Ishikawa (cell line): ENCODE data around the gene CD99.

Experiments used
- CEBPB ChIP-seq: IDR thresholded peaks from 2 replicates; pipeline ENCODE4 v1.6.1; 2012
- CREB1 ChIP-seq: IDR thresholded peaks from 2 replicates; pipeline ENCODE4 v1.6.1; 2012; ENCODE audit warnings: low read depth
- EGR1 ChIP-seq: IDR thresholded peaks from 2 replicates; pipeline ENCODE4 v1.6.1; 2012
- EP300 ChIP-seq: IDR thresholded peaks from 2 replicates; pipeline ENCODE4 v1.6.1; 2012; ENCODE audit warnings: borderline replicate concordance
- FOXM1 ChIP-seq: IDR thresholded peaks from 2 replicates; pipeline ENCODE4 v1.6.1; 2012; ENCODE audit warnings: low read depth, borderline replicate concordance
- NFIC ChIP-seq: IDR thresholded peaks from 2 replicates; pipeline ENCODE4 v1.6.1; 2012
- RAD21 ChIP-seq: IDR thresholded peaks from 2 replicates; pipeline ENCODE4 v1.6.1; 2012; ENCODE audit warnings: low read depth
- TAF1 ChIP-seq: IDR thresholded peaks from 2 replicates; pipeline ENCODE4 v1.6.1; 2012; ENCODE audit warnings: low read depth, mild to moderate bottlenecking
- TCF12 ChIP-seq: IDR thresholded peaks from 2 replicates; pipeline ENCODE4 v1.6.1; 2012; ENCODE audit warnings: low read depth
- TEAD4 ChIP-seq: IDR thresholded peaks from 2 replicates; pipeline ENCODE4 v1.6.1; 2012
- YY1 ChIP-seq: IDR thresholded peaks from 2 replicates; pipeline ENCODE4 v1.6.1; 2012; ENCODE audit warnings: low read depth
- ZBTB7A ChIP-seq: IDR thresholded peaks from 2 replicates; pipeline ENCODE4 v1.6.1; 2012; ENCODE audit warnings: low read depth
- TF ChIP-seq, protein P1 (sequence below): IDR thresholded peaks from 2 replicates; pipeline ENCODE4 v1.6.1; 2012
- TF ChIP-seq, protein P2 (sequence below): IDR thresholded peaks from 2 replicates; pipeline ENCODE4 v1.6.1; 2012
- TF ChIP-seq, protein P3 (sequence below): IDR thresholded peaks from 2 replicates; pipeline ENCODE4 v1.6.1; 2012; ENCODE audit warnings: low read depth, mild to moderate bottlenecking

CD99 gene

DNA sequence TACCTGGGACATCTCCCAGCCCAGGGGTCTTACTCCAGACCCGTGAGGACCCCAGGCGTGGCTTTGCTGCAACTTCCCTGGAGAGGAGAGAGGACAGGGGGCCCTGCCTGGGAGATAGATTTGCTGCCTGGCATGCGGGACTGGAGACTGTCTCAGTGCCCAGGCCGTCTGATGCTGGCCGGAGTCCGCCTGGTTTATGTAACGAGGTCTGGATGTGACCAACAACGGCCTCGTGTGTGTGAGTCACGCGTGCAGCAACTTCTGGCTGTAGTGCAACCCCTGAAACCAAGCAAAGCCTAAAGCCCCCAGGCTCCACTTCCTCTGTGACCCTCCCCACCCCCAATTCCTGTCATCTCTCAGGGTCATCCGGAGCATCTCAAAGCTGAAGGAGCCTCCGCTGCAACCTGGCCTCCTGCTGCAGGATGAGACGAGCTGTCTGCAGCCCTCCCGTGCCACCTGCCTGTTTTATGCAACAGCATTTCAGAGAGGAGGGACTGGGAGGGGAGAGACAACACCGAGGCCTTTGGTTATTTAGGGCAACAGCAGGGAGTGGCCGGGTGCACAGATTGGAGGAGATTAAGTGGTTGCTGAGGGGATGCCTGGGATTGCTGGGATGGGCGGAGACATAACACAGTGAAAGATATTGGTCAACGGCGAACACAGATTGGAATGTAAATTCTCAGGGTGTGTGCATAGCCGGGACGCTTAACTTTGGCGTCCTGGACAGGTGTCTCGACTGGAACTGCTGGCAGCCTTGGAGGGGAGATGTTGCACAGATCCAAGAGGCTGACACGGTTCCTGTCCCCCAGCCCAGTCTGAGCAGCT, 76.7 kb downstream of the CD99 start:
- TF ChIP-seq, protein P1, sequence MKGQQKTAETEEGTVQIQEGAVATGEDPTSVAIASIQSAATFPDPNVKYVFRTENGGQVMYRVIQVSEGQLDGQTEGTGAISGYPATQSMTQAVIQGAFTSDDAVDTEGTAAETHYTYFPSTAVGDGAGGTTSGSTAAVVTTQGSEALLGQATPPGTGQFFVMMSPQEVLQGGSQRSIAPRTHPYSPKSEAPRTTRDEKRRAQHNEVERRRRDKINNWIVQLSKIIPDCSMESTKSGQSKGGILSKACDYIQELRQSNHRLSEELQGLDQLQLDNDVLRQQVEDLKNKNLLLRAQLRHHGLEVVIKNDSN, result no peak
- TF ChIP-seq TEAD4 (peak; percentile 35; the same call in 1 of the 2 replicates), ZBTB7A (no peak)

DNA sequence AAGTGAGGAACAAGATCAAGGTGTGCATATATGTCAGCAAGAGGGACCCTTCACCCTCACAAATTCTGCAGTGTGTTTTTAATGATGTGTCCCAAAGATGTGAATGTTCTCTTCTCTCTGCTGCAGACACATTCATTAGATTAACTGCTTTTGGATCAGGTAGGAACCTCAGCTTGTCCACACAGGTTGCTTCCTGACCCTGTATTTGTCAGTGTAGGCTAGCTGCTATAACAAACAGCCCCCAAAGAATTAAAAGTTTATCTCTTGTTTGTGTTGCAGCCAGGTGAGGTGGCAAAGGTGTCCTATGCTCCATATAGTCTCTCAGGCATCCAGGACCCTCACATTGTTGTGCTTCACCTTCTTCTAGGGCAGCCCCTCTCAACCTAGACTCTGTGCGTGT, 78.5 kb downstream of the CD99 start:
- TF ChIP-seq CREB1 (no peak), TCF12 (no peak), RAD21 (no peak), ZBTB7A (no peak), YY1 (no peak), EGR1 (no peak), FOXM1 (no peak), CEBPB (no peak), TAF1 (no peak)
- TF ChIP-seq, protein P2, sequence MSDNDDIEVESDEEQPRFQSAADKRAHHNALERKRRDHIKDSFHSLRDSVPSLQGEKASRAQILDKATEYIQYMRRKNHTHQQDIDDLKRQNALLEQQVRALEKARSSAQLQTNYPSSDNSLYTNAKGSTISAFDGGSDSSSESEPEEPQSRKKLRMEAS, result no peak
- TF ChIP-seq, protein P1, result no peak
- TF ChIP-seq, protein P3, sequence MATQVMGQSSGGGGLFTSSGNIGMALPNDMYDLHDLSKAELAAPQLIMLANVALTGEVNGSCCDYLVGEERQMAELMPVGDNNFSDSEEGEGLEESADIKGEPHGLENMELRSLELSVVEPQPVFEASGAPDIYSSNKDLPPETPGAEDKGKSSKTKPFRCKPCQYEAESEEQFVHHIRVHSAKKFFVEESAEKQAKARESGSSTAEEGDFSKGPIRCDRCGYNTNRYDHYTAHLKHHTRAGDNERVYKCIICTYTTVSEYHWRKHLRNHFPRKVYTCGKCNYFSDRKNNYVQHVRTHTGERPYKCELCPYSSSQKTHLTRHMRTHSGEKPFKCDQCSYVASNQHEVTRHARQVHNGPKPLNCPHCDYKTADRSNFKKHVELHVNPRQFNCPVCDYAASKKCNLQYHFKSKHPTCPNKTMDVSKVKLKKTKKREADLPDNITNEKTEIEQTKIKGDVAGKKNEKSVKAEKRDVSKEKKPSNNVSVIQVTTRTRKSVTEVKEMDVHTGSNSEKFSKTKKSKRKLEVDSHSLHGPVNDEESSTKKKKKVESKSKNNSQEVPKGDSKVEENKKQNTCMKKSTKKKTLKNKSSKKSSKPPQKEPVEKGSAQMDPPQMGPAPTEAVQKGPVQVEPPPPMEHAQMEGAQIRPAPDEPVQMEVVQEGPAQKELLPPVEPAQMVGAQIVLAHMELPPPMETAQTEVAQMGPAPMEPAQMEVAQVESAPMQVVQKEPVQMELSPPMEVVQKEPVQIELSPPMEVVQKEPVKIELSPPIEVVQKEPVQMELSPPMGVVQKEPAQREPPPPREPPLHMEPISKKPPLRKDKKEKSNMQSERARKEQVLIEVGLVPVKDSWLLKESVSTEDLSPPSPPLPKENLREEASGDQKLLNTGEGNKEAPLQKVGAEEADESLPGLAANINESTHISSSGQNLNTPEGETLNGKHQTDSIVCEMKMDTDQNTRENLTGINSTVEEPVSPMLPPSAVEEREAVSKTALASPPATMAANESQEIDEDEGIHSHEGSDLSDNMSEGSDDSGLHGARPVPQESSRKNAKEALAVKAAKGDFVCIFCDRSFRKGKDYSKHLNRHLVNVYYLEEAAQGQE, result no peak

DNA sequence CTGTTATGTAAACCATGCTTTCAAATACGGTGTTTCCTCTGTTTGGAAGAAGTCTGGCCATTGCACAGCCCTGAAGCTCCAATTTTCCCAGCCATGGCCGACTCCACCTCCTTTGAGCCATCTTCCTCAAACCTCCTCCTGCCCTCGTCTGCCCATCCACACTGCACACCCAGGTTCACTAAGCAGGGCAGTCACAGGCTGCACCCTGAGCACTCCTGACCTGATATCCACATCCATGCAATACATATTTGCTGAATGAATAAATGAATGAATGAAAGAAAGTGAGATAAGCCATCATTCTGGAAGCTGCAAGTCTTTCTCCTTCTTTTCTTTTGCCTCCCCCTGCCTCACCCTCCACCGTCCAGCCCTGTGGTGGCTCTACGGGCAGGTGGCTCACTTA, 83.0 kb downstream of the CD99 start:
- TF ChIP-seq EGR1 (no peak), TEAD4 (no peak), FOXM1 (no peak), TAF1 (no peak), CEBPB (no peak), ZBTB7A (no peak), CREB1 (no peak), EP300 (no peak), RAD21 (no peak), YY1 (no peak), NFIC (no peak)
- TF ChIP-seq, protein P3, result no peak
- TF ChIP-seq, protein P2, result no peak

DNA sequence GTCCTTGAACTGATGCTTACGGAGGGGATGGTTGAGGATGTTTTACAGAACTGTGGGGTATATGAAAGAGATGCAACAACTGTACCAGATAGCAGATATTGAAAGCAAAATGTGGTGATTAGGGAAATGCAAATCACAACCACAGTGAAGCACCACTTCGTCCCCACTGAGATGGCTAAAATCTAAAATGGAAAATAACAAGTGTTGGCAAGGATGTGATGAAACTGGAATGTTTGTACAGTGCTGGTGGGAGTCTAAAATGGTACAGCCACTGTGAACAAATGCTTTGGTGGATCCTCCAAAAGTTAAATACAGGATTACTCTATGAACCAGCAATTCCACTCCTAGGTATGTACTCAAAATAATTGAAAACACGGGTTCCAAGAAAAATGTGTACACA, 83.7 kb downstream of the CD99 start:
- TF ChIP-seq ZBTB7A (no peak), EP300 (no peak), EGR1 (no peak), NFIC (no peak), RAD21 (no peak), CEBPB (no peak), TEAD4 (no peak), TCF12 (no peak), YY1 (no peak), TAF1 (no peak), FOXM1 (no peak), CREB1 (no peak)
- TF ChIP-seq, protein P3, result no peak
- TF ChIP-seq, protein P1, result no peak
- TF ChIP-seq, protein P2, result no peak
